ENCODE data around the gene CHMP5.

Gene CHMP5

GRCh38 chr9:33230756-33231622, 33.9 kb upstream of the CHMP5 start:
- Histone ChIP-seq H3K4me3 (ENCODE audit: low read length) (no peak overlapping the region), H3K36me3 (ENCODE audit: insufficient read depth, low read depth, low read length) (no peaks in the 10 kb centered on the region), H3K9me3 (ENCODE audit: insufficient read depth, low read depth, low read length) (no peaks in the 10 kb centered on the region), H3K9ac (ENCODE audit: low read depth, low read length) (no peak overlapping the region), H3K27me3 (ENCODE audit: insufficient read depth, low read length) (peaks cover 11% of the 10 kb centered on the region), H3K4me1 (ENCODE audit: insufficient read depth, low read length) (no peaks in the 10 kb centered on the region), H3K27ac (ENCODE audit: low read length) (no peak overlapping the region)

DNA sequence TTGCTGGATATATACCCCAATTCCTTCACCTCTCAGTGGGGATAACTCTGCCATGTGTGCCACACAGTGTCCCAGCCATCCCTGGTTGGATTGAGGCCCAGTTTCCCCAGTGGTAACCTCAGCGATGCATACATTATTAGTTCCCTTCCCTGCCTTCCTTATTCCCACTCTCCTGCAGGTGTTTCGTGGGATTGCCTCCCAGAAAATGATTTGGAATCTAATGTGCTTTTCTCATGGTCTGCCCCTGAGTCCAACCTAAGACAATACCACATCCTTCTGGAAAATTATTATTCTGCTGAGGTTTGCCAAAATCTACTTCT, 33.3 kb upstream of the CHMP5 start:
- H3K36me3 ChIP-seq (ENCODE audit: insufficient read depth, low read depth, low read length), result no peaks in the 10 kb centered on the region
- no peaks in the 10 kb centered on the region for H3K9me3 ChIP-seq (ENCODE audit: insufficient read depth, low read depth, low read length)
- no peak overlapping the region for H3K27ac ChIP-seq (ENCODE audit: low read length)
- H3K4me1 ChIP-seq (ENCODE audit: insufficient read depth, low read length), result no peaks in the 10 kb centered on the region
- H3K4me3 ChIP-seq (ENCODE audit: low read length), result no peak overlapping the region
- no peak overlapping the region for H3K9ac ChIP-seq (ENCODE audit: low read depth, low read length)
- H3K27me3 ChIP-seq (ENCODE audit: insufficient read depth, low read length), result peaks cover 11% of the 10 kb centered on the region

DNA sequence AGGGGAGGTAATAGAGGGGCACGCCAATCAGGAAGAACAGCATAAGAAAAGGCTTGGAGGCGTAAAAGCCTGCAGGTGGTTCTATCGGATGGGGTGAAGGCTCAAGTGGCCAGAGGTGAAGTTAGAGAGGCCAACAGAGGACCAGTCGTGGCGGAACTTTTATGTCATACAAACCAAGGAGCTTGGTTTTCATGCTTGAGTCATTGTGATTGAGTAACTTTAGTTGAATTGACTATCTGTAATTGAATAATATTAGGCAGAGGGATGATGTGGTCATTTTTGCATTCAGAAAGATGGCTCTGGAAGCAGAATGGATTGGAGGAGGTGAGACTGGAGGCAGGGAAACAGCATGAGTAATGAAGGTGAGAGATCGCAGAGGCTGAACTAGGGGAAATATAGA, 32.0 kb upstream of the CHMP5 start:
- no peak overlapping the region for H3K27ac ChIP-seq (ENCODE audit: low read length)
- no peaks in the 10 kb centered on the region for H3K9me3 ChIP-seq (ENCODE audit: insufficient read depth, low read depth, low read length)
- H3K27me3 ChIP-seq (ENCODE audit: insufficient read depth, low read length), result peaks cover 11% of the 10 kb centered on the region
- no peak overlapping the region for H3K4me3 ChIP-seq (ENCODE audit: low read length)
- no peaks in the 10 kb centered on the region for H3K4me1 ChIP-seq (ENCODE audit: insufficient read depth, low read length)
- H3K9ac ChIP-seq (ENCODE audit: low read depth, low read length), result no peak overlapping the region
- no peaks in the 10 kb centered on the region for H3K36me3 ChIP-seq (ENCODE audit: insufficient read depth, low read depth, low read length)

DNA sequence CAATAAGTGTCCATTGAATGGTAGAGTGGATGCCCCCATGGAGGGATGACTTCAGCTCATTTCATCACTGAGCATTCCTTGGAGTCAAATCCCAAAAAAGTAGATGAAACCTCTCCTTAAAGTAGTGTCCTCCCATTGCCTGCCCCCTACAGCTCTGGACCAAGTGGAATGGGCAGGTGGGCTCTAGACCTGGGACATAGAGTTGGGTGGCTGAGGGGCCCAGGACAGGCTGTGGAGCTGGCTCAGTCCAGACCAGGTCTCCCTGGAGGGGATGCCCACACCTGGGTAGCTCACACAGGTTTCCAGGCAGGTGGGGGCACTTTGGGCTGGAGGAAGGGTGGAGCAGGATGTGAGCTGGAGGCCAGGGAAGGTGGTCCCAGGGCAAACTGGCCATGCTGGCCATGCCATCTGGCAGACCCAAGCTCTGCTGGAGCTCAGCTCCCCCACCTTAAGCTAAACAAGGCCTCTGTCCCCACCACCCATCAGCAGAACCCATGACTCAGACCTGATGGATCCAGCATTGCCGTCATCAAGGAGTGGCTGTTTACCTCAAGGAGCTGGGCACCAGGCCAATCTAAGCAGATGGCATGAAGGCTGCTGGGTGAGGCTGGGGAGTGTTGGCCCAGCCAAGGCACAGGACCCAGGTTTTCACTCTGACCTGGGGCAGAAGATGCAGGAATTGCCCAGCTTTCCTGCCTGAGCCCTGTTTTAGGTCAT, 31.1 kb upstream of the CHMP5 start:
- no peak overlapping the region for H3K9ac ChIP-seq (ENCODE audit: low read depth, low read length)
- no peaks in the 10 kb centered on the region for H3K9me3 ChIP-seq (ENCODE audit: insufficient read depth, low read depth, low read length)
- H3K27me3 ChIP-seq (ENCODE audit: insufficient read depth, low read length), result peaks cover 11% of the 10 kb centered on the region
- no peaks in the 10 kb centered on the region for H3K4me1 ChIP-seq (ENCODE audit: insufficient read depth, low read length)
- H3K36me3 ChIP-seq (ENCODE audit: insufficient read depth, low read depth, low read length), result no peaks in the 10 kb centered on the region
- H3K27ac ChIP-seq (ENCODE audit: low read length), result no peak overlapping the region
- H3K4me3 ChIP-seq (ENCODE audit: low read length), result no peak overlapping the region

- Histone ChIP-seq H3K9me3 (ENCODE audit: insufficient read depth, low read depth, low read length) (no peaks in the 10 kb centered on the region), H3K9ac (ENCODE audit: low read depth, low read length) (no peak overlapping the region), H3K36me3 (ENCODE audit: insufficient read depth, low read depth, low read length) (no peaks in the 10 kb centered on the region), H3K27ac (ENCODE audit: low read length) (no peak overlapping the region), H3K4me3 (ENCODE audit: low read length) (no peak overlapping the region), H3K4me1 (ENCODE audit: insufficient read depth, low read length) (no peaks in the 10 kb centered on the region), H3K27me3 (ENCODE audit: insufficient read depth, low read length) (peaks cover 11% of the 10 kb centered on the region)
Measured at GRCh38 chr9:33234511-33235467, 30.1 kb upstream of the CHMP5 start.

- Histone ChIP-seq H3K27me3 (ENCODE audit: insufficient read depth, low read length) (peaks cover 11% of the 10 kb centered on the region), H3K4me1 (ENCODE audit: insufficient read depth, low read length) (no peaks in the 10 kb centered on the region), H3K9me3 (ENCODE audit: insufficient read depth, low read depth, low read length) (no peaks in the 10 kb centered on the region)
Measured at GRCh38 chr9:33236571-33236970, 28.3 kb upstream of the CHMP5 start.

GRCh38 chr9:33239921-33240320, 24.9 kb upstream of the CHMP5 start, which contains the start of gene SPINK4:
TSS of gene SPINK4 (plus strand) at chr9:33240167. CDS start at chr9:33240209, 42 bp downstream.
- H3K4me3 ChIP-seq (ENCODE audit: low read length), result no peak within 1 kb of the TSS
- no peaks in the 10 kb centered on the region for H3K9me3 ChIP-seq (ENCODE audit: insufficient read depth, low read depth, low read length)
- no peaks in the 10 kb centered on the region for H3K36me3 ChIP-seq (ENCODE audit: insufficient read depth, low read depth, low read length)
- H3K9ac ChIP-seq (ENCODE audit: low read depth, low read length), result no peak within 1 kb of the TSS
- no peaks in the 10 kb centered on the region for H3K4me1 ChIP-seq (ENCODE audit: insufficient read depth, low read length)
- H3K27me3 ChIP-seq (ENCODE audit: insufficient read depth, low read length), result peaks cover 1% of the 10 kb centered on the region; the same call in 1 of the 2 replicates
- H3K27ac ChIP-seq (ENCODE audit: low read length), result no peak within 1 kb of the TSS

More at GRCh38 chr9:33236571-33236970, 28.3 kb upstream of the CHMP5 start:
- no peak overlapping the region for H3K27ac ChIP-seq (ENCODE audit: low read length)
- no peak overlapping the region for H3K9ac ChIP-seq (ENCODE audit: low read depth, low read length)
- no peak overlapping the region for H3K4me3 ChIP-seq (ENCODE audit: low read length)
- H3K36me3 ChIP-seq (ENCODE audit: insufficient read depth, low read depth, low read length), result no peaks in the 10 kb centered on the region

DNA sequence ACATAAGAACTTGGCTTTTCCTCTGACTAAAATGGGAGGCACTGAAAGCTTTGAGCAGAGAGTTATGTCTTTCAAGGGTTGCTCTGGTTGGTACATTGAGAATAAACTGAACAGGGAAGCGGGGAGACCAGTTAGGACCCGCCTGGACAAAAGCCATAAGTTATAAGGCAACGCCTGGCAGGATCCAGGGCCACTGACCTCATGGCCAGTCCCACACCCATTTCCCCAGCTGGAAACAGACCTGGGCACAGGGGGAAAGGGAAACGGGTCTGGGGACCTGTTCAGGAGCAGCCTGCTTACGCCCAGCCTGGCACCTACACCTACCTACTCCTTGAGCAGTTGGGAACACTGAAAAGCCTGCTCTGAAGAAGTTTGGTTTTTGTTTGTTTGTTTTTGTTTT, 23.6 kb upstream of the CHMP5 start:
- Histone ChIP-seq H3K4me3 (ENCODE audit: low read length) (no peak overlapping the region), H3K27ac (ENCODE audit: low read length) (no peak overlapping the region), H3K4me1 (ENCODE audit: insufficient read depth, low read length) (no peaks in the 10 kb centered on the region), H3K27me3 (ENCODE audit: insufficient read depth, low read length) (no peaks in the 10 kb centered on the region), H3K36me3 (ENCODE audit: insufficient read depth, low read depth, low read length) (no peaks in the 10 kb centered on the region), H3K9me3 (ENCODE audit: insufficient read depth, low read depth, low read length) (no peaks in the 10 kb centered on the region), H3K9ac (ENCODE audit: low read depth, low read length) (no peak overlapping the region)

DNA sequence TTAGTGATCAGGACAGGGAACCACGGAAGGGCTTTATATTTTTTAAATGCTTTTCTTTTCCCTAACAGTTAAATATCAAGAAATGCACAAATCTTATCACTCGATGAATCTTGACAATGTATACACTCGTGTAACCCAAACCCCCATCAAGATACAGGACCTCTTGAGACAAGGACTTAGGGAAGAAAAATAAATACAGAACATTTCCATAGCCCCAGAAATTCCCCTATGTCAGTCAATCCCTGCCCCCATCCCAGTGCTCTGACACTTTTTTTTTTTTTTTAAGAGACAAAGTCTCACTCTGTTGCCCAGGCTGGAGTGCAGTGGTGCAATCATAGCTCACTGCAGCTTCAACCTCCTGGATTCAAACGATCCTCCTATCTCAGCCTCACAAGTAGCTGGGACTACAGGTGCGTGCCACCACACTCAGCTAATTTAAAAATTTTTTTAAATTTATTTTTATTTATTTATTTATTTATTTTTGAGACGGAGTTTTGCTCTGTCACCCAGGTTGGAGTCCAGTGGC, 22.2 kb upstream of the CHMP5 start:
- Histone ChIP-seq H3K36me3 (ENCODE audit: insufficient read depth, low read depth, low read length) (no peaks in the 10 kb centered on the region; the same call in 1 of the 2 replicates), H3K4me3 (ENCODE audit: low read length) (no peak overlapping the region), H3K27me3 (ENCODE audit: insufficient read depth, low read length) (no peaks in the 10 kb centered on the region), H3K4me1 (ENCODE audit: insufficient read depth, low read length) (no peaks in the 10 kb centered on the region), H3K27ac (ENCODE audit: low read length) (no peak overlapping the region), H3K9me3 (ENCODE audit: insufficient read depth, low read depth, low read length) (no peaks in the 10 kb centered on the region), H3K9ac (ENCODE audit: low read depth, low read length) (no peak overlapping the region)

DNA sequence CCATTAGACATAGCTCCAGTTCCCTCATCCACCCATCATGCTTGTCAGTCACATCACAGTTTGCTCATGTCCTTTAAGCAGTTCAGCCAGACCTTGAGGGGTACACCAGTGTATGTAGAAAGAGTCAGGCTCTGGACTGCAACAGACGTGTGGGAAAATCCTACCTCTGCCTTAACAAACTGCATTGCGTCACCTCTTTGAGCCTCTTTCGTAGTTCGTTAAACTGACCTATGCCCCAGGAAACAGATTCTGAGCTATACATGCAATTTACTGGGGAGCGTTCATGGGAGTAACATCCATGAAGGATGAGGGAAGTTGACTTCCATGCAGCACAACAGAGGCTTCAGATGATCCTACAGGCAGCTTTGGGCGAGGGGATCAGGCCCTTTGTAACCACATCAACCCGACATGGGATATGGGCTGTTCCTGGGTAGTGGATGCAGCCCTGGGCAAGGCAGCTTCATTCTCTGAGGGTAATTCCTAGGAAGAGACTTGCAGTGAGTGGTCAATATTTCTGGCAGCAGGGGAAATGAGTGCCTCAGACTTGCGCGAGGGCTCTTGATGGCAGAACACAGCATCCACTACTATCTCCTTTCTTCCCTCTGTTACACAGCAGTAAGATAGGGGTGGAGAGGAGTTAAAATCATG, 20.6 kb upstream of the CHMP5 start:
- Histone ChIP-seq H3K27ac (ENCODE audit: low read length) (no peak overlapping the region), H3K9ac (ENCODE audit: low read depth, low read length) (no peak overlapping the region), H3K36me3 (ENCODE audit: insufficient read depth, low read depth, low read length) (peaks cover 9% of the 10 kb centered on the region; the same call in 1 of the 2 replicates), H3K27me3 (ENCODE audit: insufficient read depth, low read length) (no peaks in the 10 kb centered on the region), H3K4me3 (ENCODE audit: low read length) (no peak overlapping the region), H3K4me1 (ENCODE audit: insufficient read depth, low read length) (no peaks in the 10 kb centered on the region), H3K9me3 (ENCODE audit: insufficient read depth, low read depth, low read length) (no peaks in the 10 kb centered on the region)

GRCh38 chr9:33245341-33245740, 19.5 kb upstream of the CHMP5 start:
- Histone ChIP-seq H3K36me3 (ENCODE audit: insufficient read depth, low read depth, low read length) (peaks cover 10% of the 10 kb centered on the region; the same call in 1 of the 2 replicates), H3K27ac (ENCODE audit: low read length) (no peak overlapping the region), H3K9me3 (ENCODE audit: insufficient read depth, low read depth, low read length) (no peaks in the 10 kb centered on the region), H3K4me3 (ENCODE audit: low read length) (no peak overlapping the region), H3K4me1 (ENCODE audit: insufficient read depth, low read length) (no peaks in the 10 kb centered on the region), H3K27me3 (ENCODE audit: insufficient read depth, low read length) (no peaks in the 10 kb centered on the region), H3K9ac (ENCODE audit: low read depth, low read length) (no peak overlapping the region; the same call in 1 of the 2 replicates)

Measured in iPS-20b (cell line).